NCI-H2171 treated with DMSO at 0.1 percent for 48 hours (cell line): Measurements from ENCODE around the gene KREMEN1.

ENCODE experiments used
- DNase-seq: peaks from one replicate; lab custom pipeline; 2025; lab: John Stamatoyannopoulos, UW

The KREMEN1 gene

DNA sequence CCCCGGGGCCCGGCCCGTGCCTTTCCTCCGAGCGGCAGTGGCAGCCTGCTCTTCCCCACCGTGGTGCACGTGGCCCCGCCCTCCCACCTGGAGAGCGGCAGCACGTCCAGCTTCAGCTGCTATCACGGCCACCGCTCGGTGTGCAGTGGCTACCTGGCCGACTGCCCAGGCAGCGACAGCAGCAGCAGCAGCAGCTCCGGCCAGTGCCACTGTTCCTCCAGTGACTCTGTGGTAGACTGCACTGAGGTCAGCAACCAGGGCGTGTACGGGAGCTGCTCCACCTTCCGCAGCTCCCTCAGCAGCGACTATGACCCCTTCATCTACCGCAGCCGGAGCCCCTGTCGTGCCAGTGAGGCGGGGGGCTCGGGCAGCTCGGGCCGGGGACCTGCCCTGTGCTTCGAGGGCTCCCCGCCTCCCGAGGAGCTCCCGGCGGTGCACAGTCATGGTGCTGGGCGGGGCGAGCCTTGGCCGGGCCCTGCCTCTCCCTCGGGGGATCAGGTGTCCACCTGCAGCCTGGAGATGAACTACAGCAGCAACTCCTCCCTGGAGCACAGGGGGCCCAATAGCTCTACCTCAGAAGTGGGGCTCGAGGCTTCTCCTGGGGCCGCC lies 23.1 kb upstream of the KREMEN1 start:
- peak; percentile 38 for DNase-seq

DNA sequence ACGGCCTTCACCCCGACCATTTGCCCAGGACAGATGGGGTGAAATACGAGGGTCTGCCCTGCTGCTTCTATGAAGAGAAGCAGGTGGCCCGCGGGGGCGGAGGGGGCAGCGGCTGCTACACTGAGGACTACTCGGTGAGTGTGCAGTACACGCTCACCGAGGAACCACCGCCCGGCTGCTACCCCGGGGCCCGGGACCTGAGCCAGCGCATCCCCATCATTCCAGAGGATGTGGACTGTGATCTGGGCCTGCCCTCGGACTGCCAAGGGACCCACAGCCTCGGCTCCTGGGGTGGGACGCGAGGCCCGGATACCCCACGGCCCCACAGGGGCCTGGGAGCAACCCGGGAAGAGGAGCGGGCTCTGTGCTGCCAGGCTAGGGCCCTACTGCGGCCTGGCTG lies 22.4 kb upstream of the KREMEN1 start:
- no peak for DNase-seq

DNA sequence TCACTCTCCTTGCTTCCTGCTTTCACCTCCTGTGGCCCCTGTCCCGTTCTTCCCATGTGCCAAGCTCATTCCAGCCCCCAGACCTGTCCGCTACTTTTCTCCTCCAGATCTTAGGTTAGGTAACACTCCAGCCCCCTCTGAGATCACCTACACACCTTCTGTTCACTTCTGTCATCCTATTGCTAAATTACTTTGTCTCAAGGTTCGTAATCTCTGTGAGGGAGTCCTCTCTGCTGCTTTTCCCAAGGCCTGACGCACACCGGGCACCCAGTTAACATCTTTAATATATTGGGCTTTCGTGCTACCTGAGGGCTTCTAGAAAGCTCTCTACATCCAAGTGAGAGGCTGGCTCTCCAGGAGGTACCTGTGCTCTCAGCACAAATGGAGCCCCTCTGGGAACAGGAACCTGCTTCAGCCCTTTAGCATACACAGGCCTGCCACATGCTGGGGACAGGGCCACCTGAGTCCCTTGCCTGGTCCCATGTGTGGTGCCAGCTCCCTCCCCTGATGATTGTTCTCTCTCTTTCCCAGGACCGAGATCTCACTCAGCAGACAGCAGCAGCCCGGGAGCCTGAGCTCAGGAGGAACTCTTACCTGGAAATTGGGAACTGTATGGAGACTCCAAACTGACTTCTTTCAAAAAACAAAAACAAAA lies 19.7 kb upstream of the KREMEN1 start:
- DNase-seq, result peak; percentile 35

DNA sequence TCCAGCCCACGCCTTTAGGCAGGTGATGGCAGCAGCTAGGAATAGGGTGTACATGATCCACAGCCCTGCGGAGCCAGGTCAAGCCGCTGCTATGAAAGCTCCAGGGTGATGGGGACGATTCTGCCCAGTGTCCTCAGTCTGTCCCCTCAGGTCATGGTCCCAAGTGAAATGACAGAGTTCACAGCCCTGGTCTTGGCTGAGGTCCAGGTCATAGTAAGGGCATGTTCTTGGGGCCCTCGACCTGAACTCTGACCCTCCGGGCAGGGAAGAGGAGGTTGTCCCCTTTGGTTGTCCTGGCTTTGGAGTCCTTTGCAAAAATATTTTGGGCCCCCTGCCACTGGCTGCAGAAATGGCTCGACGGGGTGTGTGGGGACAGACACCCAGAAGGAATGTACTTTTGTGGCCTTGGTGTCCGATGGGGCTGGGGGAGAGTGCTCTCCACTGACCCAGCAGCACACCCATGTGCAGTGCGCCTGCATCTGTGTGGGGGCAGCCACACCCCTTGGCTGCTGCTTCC lies 18.5 kb upstream of the KREMEN1 start:
- no peak for DNase-seq

DNA sequence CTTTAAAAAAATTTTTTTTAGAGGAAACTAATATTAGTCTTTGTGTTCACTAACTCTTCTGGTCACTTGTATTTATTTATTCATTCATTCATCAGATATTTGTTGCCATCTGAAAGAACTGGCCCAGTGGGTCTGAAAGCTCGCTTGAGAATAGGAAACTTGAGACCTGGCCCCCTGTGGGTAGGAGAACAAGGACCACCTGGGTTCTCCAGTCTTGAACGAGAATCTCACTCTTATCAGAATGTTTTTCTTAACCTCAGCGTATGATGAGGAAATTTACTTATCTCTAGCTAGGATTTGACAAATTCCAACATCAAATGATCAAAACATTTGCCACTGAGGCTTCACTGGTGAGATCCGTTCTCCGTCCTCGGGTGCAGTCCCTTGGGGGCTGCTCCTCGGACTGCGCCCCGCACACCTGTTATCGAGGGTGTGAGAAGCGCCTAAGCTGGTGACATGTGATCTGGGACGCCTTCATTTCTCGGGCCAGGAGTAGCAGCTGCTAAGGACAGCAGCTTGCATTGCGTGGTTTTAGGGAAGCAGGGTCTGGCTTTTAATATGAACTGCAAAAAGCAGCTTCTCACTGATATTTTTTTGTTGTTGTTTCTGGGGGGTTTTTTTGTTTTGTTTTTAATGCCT lies 17.5 kb upstream of the KREMEN1 start:
- DNase-seq, result peak; percentile 94

DNA sequence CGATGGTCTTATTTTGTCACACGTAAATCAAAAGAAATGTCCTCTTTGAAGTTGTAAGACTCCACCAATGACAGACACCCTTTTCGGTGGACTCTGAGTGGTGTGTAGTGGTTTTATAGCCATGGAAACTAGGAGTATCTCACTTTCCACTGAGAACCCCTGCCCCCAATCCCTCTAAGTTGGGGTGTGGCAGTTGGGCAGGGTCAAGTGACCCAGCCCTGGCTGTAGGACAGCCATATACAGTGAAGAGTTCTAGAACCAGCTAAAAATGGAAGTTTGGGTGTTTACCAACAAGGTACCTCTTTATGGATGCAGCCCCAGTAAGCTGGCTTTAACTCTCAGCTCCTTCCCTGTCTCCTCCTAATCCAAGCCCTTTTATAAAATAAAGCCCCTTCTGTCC lies 16.4 kb upstream of the KREMEN1 start:
- DNase-seq, result no peak

DNA sequence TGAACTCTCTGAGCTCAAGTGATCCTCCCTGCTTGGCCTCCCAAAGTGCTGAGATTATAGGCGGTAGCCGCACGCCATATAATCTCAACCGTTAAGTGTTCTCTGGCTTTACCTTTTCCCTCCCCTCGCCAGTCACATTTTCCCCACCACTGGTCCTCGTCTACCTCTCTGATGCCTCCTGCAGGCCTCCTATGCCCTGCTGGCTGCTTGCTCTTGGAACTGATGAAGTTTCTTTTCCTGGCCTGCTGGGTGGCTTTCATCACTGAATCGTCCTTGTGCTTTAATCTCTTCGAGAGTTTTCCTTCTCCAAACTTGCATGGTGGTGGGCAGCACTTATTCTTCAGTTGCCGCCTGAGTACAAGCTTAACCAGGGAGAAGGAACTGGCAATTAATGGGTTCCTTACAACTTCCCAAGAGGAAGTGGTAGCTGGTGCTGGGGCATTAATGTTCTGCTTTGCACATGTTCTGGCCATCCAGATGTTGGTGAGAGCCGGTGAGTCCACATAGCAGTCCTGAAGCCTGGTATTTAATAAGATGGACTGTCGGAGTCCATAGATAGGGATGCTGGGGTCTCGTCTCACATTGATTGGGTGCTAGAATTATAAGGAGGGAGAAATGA lies 12.5 kb upstream of the KREMEN1 start:
- no peak for DNase-seq

DNA sequence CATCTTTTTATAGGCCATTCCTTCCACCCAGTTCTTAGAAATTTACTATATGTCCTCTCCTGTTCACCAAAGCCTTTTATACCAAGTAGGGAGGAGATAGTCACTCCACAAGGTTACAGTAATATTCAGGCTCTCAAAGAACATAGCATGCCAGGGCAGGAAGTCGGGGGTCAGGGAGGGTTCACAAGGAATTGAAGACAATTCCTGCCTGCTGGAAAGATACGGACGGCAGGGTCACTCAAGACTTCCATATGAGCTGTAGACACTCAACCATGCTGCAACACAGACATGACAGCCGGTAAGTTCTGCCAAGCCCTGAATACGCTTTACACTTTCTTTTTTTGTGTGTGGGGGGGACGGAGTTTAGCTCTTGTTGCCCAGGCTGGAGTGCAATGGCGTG lies 11.9 kb upstream of the KREMEN1 start:
- DNase-seq, result no peak

DNA sequence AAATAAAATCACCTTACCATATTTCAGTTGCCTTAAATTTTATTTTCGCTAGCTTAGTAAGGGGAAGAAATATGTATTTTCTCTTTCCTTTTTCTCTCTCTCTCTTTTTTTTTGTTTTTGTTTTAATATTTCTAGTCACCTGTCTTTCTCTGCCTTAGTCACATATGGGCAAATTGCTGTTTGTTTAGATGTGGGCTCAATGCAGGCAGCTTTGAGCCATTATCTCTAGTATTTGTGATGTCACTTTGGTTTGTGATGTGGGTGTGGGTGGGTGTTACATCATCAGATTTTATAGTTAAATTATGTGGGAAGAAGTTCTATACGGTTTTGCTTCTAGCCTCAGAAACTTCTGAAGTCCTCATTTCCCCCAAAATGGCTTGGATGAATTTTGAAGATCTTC lies 11.1 kb upstream of the KREMEN1 start, which contains the start of gene C22orf31:
Gene C22orf31, minus strand, starts transcription at position 59 of the 400 bp plus-strand sequence. Its CDS starts 39 bp downstream, at position 20.
- DNase-seq, result peak; percentile 50

DNA sequence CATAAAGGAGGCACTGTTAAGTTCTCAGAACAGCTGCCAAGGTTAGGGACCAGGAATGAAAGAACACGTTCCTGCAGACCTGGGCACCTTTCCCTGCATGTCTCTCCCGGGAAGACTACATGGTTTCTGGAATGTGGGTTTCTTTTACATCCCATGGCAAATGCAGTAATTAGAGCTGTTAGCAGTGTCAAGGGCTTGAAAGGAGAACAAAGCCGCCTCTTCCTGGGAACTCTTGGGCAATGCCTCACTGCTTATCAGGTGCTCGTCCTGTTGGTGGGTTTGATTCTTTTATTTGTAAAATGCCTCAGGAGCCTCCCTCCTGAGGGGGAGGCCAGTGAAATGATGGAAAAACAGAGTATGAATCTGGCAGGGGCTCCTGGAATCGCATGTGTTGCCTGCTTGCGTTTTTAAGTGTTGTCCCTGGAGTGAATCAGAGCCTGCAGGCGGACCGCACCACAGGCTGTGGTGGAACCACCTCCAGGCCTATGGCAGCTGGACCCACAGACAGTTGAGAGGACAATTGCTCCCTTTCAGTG lies 10.5 kb upstream of the KREMEN1 start:
- DNase-seq, result peak; percentile 33

DNA sequence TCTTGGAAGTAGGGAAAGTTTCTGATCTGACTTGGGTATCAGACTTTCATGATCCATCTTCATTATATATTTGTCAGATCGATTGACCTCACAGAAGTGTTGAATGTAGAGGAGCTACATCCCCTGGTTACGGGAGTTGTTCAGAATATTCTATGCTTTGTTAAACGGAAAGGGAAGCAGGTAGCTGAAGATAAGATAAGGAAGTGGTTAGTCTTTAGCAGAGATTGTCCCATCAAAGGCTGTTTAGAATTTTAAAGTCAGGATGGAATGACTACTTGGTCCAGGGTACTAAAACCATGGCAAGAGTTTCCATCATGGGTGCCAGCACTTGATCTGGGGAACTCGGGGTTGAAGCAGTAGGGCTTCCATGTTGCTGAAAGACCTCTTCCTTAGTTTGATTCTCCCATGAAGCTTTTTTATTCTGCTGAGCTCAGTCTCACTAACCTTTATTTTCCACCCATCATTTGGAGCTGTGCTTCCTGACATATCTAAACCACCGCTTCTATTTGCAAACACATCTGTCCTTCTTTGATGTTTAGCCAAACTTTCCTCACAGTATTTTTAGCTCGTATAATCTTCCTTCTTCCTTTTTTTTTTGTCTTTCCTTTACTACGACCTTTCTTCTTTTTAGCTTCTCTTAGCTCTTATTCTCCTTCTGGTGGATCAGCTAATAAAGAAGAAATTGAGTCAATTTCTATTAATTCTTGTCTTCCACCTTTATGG lies 7.2 kb upstream of the KREMEN1 start:
- DNase-seq, result no peak

DNA sequence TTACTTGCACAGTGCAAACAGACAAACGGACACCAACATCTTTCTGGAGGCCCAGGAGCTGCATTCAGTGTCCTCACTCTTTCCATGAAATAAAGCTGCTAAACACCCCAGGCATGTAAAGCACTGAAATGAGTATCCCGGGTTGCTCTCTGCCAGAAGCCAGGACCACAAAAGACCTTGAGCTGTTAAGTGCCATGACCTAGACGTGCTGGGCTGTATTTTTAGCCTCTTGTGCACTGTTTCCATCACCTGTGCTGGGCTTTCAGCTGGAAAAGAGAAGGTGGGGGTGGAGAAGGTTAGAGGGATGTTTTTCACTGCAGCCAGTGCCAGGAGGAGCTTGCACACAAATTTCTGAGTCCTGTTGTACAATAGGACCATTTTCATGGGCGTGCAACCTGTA lies 3.4 kb upstream of the KREMEN1 start:
- DNase-seq, result no peak

DNA sequence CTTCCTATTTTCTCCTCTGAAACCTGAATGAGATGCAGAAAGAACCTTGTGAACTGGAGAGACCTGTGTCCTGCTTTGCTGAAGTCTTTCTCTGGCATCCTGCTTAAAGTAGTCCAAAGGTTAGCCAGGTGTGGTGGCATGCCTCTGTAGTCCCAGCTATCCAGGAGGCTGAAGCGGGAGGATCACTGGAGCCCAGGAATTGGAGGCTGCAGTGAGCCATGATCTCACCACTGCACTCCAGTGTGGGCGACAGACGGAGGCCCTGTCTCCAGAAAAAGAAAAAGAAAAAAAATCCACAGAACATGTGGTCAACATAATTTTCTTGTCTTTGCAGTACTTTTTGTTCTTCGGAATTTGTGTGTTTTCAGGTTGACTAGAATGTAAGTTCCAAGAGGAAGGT lies 2.3 kb upstream of the KREMEN1 start:
- DNase-seq, result peak; percentile 47

DNA sequence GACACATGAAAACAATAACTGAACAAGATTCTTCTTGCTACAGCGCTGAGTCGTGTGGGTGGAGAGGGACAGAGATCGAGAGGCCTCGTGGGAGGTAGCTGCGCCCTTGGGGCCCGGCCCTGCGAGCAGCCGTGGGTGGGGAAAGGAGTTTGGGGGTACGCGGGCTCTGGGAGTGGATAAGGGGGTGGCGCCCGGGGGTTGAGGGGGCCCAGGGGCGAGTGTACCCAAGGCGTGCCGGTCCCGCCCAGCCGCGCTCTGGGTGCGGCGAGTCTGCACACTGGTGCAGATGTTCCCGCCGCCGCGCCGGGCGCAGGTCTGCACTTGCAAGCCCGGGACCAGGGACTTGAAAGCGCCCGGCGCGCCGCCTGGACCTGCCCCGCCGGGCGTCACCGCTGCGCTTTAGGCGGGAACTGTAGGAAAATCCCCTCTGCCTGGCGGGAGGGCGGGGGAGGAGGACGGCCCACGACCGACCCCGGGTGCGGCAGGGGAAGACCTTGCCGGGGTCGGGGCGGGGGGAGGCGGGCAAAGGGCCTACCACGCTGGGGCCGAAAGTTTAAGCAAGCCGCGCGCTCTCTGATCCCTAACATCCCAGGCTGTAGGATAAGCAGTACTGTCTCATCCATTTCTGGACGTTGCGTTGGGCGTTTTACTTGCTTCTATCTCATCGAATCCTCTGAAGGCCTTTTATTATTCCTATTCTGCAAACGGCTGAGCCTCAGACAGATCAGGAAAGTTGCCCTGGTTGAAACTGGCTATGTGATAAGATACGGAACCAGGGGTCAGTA lies 1.4 kb upstream of the KREMEN1 start:
- DNase-seq, result peak; percentile 89

DNA sequence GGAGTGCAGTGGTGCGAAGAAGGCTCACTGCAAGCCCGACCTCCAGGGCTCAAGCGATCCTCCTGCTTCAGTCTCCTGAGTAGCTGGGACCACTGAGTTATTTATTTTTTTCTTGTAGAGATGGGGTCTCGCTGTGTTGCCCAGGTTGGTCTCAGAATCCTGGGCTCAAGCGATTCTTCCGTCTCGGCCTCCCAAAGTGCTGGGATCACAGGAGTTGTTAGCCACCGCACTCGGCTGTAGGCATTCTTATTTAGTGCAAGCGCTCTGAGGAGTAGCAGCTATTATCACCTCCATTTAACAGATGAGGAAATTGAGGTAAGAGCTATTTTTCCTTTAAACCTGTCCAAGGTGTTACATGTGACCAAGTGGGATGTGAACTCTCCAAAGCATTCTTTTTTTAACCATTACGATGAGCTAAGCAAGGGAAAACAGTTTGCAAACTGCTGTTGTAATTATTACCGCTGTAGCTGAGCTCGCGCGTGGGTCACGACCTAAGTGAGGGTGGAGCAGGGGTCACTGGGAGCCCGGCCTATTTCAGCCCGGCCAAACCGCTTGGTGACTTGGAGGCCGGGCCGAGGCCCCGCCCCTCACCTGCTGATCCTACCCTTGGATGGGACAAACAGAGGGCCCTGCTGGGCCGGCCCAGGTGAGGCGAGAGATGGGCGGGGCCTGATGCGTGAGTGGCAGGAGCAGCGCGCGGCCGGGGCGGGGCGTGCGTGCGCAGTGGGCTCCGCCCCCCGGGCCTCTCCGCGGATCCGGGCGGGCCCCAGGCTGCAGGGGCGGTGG lies 449 bp upstream of the KREMEN1 start:
- DNase-seq, result peak; percentile 87

DNA sequence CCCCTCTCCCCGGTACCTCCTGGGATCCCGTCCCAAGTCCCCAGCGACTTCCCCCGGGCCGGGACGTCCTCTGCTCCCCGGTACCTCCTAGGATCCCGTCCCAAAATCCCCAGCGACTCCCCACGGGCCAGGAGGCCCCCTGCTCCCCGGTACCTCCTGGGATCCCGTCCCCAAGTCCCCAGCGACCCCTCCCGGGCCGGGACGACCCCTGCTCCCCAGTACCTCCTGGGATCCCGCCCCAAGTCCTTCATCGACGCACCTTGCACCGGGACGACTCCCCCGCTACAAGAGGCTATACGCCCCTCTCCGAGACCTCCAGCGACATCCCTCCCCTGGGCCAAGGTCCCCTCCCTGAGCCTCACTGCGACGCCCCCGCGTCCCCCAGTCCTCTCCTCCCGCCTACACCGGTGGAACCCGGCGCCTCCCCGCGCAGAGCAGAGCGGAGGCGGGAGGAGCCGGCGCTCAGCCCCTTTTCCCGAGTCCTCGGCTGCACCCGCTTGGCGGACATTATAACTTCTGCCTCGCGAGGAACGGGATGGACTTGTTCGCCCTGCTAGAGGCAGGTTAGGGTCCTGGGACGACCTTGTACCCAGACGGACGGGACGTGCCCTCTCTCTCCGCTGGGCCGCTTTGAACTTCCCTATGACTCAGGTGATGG lies 912 bp downstream of the KREMEN1 start:
- DNase-seq, result peak; percentile 59

DNA sequence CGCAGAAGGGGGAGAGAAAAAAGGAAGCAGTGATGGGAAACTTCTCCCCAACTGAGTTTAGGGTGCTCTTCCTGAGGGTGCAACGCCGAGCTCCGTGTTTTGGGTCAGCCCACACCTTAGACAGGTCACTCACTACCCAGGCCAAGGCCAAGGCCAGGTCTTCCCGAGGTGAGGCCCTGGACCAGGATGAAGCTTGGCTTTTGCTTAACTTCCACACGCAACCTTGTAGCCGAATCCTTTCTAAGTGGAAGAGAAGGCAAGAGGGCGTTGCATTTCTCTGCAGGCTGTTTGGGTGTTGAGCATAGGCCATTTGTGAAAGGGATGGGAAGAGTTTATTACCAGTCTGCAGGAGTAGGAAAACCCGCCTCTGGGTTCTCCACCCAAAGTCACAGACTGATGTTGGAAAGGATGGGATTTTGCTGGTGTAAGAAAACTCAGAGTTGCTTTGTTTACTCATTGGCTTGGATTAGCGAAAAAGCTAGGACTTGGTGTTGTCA lies 1.5 kb downstream of the KREMEN1 start:
- DNase-seq, result no peak

DNA sequence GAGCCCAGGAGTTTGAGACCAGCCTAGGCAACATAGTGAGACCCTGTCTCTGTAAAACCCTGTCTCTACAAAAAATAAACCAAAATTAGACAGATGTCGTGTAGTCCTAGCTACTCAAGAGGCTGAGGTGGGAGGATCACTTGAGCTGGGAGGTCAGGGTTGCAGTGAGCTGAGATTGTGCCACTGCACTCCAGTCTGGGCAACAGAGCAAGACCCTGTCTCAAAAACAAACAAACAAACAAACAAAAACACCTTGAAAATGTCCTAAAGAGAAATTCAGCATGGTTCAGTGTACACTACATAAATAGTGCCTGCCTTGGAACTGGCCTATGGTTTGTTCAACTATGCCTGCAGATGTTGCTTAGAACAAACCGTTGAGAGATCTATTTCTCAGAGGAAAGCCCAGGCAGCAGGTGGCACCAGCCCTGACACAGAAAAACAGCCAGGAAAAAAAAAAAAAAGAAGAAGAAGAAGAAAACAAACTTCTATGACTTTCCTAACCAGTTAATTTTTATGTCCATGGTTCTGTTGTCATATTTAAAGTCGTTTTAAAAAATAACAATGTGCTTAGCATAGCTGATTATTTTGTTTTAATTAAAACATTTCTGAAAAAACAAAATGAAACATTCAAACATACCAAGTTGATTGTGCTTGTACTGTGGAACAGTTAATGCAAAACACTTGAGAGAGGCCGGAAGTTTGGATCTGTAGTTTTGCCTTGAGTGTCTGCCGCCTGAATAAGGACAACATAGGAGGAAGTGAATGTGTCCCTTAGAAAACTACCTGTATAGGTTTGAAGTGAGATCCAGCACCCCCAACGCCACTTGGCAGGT lies 5.4 kb downstream of the KREMEN1 start:
- peak; percentile 79 for DNase-seq

DNA sequence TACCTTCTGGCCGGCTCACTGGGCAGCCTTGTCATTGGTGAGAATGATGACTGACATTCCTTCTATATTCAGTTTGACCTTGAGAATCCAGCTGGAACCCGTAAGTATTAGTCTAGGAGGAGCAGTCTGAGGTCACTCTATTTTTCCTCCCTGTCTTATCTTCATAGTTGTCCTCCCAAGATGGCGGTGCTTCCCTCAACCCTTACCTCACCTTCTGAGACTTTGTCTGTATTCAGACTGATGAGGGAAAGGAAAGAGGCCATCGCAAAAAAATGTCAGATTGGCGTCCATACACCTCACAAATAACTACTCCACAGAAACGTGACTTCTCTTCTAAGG lies 6.0 kb downstream of the KREMEN1 start:
- no peak for DNase-seq
